SK-N-SH (cell line): Measurements from ENCODE around the gene COX7B.

Experiments used
- CTCF ChIP-seq: fragments of 200-600 bp; sonication (generic); IDR thresholded peaks from 2 replicates; pipeline ENCODE4 v1.6.1; 2017; ENCODE audit warnings: antibody characterized with exemption, mild to moderate bottlenecking, moderate library complexity
- EP300 ChIP-seq, 2 experiments: IDR thresholded peaks; 2 replicates each; pipeline versions ENCODE4 v1.4.0 to v1.6.1; 2012; ENCODE audit warnings: borderline replicate concordance in 1 of 2, low read depth in 1 of 2, low read length in 1 of 2
- EZH2phosphoT487 ChIP-seq: fragments of 200-600 bp; sonication (generic); IDR thresholded peaks from 2 replicates; pipeline ENCODE4 v1.6.1; 2017; ENCODE audit warnings: low read depth, mixed run types, mild to moderate bottlenecking, antibody characterized with exemption, moderate library complexity, borderline replicate concordance
- JUND ChIP-seq: IDR thresholded peaks from 2 replicates; pipeline ENCODE4 v1.4.0; 2012
- MAX ChIP-seq: IDR thresholded peaks from 2 replicates; pipeline ENCODE4 v1.4.0; 2012; ENCODE audit warnings: low read depth
- POLR2AphosphoS5 ChIP-seq: IDR thresholded peaks from 2 replicates; pipeline ENCODE4 v1.6.1; 2012; ENCODE audit warnings: low read depth, low read length
- SMC3 ChIP-seq: IDR thresholded peaks from 2 replicates; pipeline ENCODE4 v1.6.1; 2012; ENCODE audit warnings: low read depth, low read length, improper control_type of control experiment

GRCh38 chrX:77937291-77937690 lies 38.0 kb downstream of the COX7B start:
- TF ChIP-seq CTCF (no peak), EZH2phosphoT487 (no peak), MAX (no peak), SMC3 (no peak), EP300 (IDR thresholded peaks at IDR 0.05; ENCODE audit: borderline replicate concordance in 1 of 2, low read depth in 1 of 2, low read length in 1 of 2) (no peak), POLR2AphosphoS5 (no peak), JUND (no peak)
